HS-5 (cell line): ENCODE results near the gene CNIH4.
"Not testable (repeated sequence)": the region's sequence is repeated elsewhere in the genome, so short reads cannot be mapped to it uniquely, and the experiment has no call there.

ENCODE experiments used
- DNase-seq: peaks from one replicate; pipeline ENCODE4 v3.0.0-alpha.2; 2012; ENCODE audit warnings: low read depth

CNIH4 gene

GRCh38 chr1:224402472-224403036, 45.9 kb downstream of the CNIH4 start:
- no peak for DNase-seq

DNA sequence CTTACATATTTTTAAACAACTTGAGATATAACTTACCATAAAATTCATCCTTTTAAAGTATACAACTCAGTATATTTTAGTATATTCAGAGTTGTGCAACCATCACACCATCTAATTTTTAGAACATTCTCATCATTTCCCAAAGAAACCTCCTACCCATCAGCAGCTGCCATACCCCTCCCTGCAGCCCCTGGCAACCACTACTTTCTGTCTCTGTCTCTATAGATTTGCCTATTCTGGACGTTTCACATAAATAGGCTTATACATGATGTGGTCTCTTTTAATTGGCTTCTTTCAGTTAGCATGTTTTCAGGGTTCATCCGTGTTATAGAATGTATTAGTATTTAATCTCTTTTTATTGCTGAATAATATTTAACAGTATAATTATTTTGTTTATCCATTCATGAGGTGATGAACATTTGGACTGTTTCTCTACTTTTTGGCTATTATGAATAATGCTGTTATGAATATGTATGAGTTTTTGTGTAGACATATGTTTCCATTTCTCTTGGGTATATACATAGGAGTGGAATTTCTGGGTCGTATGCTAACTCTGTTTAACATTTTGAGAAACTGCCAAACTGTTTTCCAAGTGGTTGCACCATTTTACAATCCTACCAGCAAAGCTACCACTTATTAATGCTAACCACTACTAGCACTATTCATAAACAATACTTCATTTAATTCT, 48.4 kb downstream of the CNIH4 start:
- no peak for DNase-seq

DNA sequence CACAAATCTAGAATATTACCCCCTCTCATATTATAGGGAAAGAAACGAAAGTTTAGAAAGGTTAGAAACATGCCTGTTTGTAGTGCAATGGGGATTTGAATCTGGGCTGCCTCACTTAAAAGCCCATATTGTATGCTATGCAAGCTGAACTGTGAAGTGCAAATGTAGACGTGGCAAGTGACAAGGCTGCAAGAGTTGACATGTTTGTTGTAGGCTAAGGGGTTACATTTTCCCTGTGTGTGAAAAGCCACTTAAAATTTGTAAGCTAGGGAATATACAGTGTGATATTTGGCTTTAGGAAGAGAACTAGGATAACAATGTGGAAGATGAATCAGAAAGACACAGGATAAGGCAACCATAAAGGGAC, 48.9 kb downstream of the CNIH4 start:
- no peak for DNase-seq

GRCh38 chr1:224406216-224406615, 49.5 kb downstream of the CNIH4 start:
- DNase-seq, result no peak

- DNase-seq, result no peak
Observed at GRCh38 chr1:224407571-224408293, 51.1 kb downstream of the CNIH4 start.

GRCh38 chr1:224408294-224408590, 51.6 kb downstream of the CNIH4 start:
- DNase-seq, result no peak

- DNase-seq, result no peak
Observed at GRCh38 chr1:224411766-224412165, 55.1 kb downstream of the CNIH4 start.

- DNase-seq, result no peak
Observed at GRCh38 chr1:224420106-224420505, 63.4 kb downstream of the CNIH4 start.

- DNase-seq, result no peak
Observed at GRCh38 chr1:224425279-224425884, 68.7 kb downstream of the CNIH4 start.

GRCh38 chr1:224426869-224427268, 70.2 kb downstream of the CNIH4 start:
- not testable (repeated sequence) for DNase-seq

GRCh38 chr1:224427346-224427745, 70.7 kb downstream of the CNIH4 start:
- no peak for DNase-seq

DNA sequence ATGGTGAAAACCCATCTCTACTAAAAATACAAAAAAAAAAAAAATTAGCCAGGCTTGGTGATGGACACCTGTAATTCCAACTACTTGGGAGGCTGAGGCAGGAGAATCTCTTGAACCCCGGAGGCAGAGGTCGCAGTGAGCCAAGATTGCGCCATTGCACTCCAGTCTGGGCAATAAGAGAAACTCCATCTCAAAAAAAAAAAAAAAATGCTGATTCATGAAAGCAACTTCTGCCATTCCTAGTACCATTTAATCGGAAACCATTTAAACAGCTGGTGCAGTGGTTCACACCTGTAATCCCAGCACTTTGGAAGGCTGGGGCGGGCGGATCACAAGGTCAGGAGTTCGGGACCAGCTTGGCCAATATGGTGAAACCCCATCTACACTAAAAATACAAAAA, 72.0 kb downstream of the CNIH4 start:
- not testable (repeated sequence) for DNase-seq
